Measurements from ENCODE around the gene FASN. TPM values are rescaled to one million over a fixed set of nuclear protein-coding genes. Genes with fewer than 3 reads are reported as not detected.
A peak's percentile ranks its signal among the peaks of the same experiment; 100 is the strongest.

The FASN gene
- total RNA-seq, 1 experiment from 2014 or later, result 956 TPM

DNA sequence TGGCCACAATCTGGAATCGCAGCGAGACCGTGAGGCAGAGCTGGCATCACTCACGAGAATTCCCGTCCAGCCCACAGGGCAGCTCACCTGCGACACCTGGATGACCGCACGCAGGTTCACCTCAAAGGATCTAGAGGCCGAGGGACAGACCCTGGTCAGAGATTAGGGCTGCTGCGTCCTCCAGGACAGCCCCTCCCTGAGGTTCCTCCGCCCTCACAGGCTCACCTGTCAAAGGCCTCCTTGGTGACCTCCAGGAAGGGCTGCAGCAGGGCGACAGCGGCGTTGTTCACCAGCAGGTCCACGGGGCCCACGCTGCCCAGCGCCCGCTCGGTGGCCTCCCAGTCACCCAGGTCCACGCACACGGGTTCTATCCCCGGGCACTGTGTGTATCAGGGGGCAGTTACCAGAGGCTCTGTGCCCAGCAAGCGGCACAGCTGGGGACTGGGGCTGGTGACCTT is 61.4 kb downstream of the FASN start:
- in situ Hi-C loops (cut with HindIII; ENCODE audit: low pct_unique_long_range_greater_than_20kb, low sequenced_read_pairs) (no loop called here), intact Hi-C loops (cut with micrococcal nuclease; ENCODE audit: unreplicated experiment) (no loop called here)
- no peak for DNase-seq (ENCODE audit: low read depth, low spot score)

GRCh38 chr17:82035956-82036633 is 61.9 kb downstream of the FASN start:
- peaks cover 19% of the 10 kb centered on the region for H3K4me1 ChIP-seq (ENCODE audit: control insufficient read depth, insufficient read depth, low read length)
- TF ChIP-seq REST (IDR thresholded peaks at IDR 0.05; ENCODE audit: insufficient read depth in 1 of 2, low read depth in 2 of 2, low read length in 1 of 2) (no peak), POLR2AphosphoS5 (IDR thresholded peaks at IDR 0.05; ENCODE audit: low read depth, low read length) (no peak), CTCF (IDR thresholded peaks at IDR 0.05) (no peak), TCF7L2 (IDR thresholded peaks at IDR 0.05; ENCODE audit: low read depth, low read length) (no peak), SIN3A (IDR thresholded peaks at IDR 0.05; ENCODE audit: borderline replicate concordance, insufficient read depth, low read depth, low read length) (no peak)
- peak overlapping the region; percentile 58 to 79 for H3K4me3 ChIP-seq (ENCODE audit: low read depth in 2 of 2, low read length in 2 of 2)
- no peak overlapping the region for H3K27ac ChIP-seq (ENCODE audit: low read length)
- in situ Hi-C loops (cut with HindIII; ENCODE audit: low pct_unique_long_range_greater_than_20kb, low sequenced_read_pairs) (no loop called here), intact Hi-C loops (cut with micrococcal nuclease; ENCODE audit: unreplicated experiment) (no loop called here)
- H3K9me3 ChIP-seq (ENCODE audit: control insufficient read depth, insufficient read depth, low read depth, low read length), result no peaks in the 10 kb centered on the region
- no peak for ATAC-seq
- peaks cover 2% of the 10 kb centered on the region; the same call in 1 of the 2 replicates for H3K36me3 ChIP-seq (ENCODE audit: control insufficient read depth, insufficient read depth, low read length)
- BruUV-seq (replicated peaks), result TSS peak; percentile 96
- CTCF ChIA-PET, result interaction anchor here (1.0 kb wide), 1 partner anchor 77 kb away, joined by 3 read pairs; no protein-coding TSS in a partner anchor
- POLR2A ChIA-PET, result interaction anchor here (0.5 kb wide), 1 partner anchor 17 kb away, joined by 3 read pairs; no protein-coding TSS in a partner anchor
- H3K27me3 ChIP-seq (ENCODE audit: control insufficient read depth, insufficient read depth, low read length), result no peaks in the 10 kb centered on the region
- DNase-seq (ENCODE audit: low read depth, low spot score), result no peak

More for the DNA sequence above, 61.4 kb downstream of the FASN start:
- POLR2A ChIA-PET, result interaction anchor here (0.5 kb wide), 1 partner anchor 18 kb away, joined by 3 read pairs; no protein-coding TSS in a partner anchor
- Histone ChIP-seq H3K4me1 (ENCODE audit: control insufficient read depth, insufficient read depth, low read length) (peaks cover 19% of the 10 kb centered on the region), H3K27me3 (ENCODE audit: control insufficient read depth, insufficient read depth, low read length) (no peaks in the 10 kb centered on the region), H3K4me3 (ENCODE audit: low read depth in 2 of 2, low read length in 2 of 2) (peak overlapping the region; percentile 58 to 79), H3K27ac (ENCODE audit: low read length) (peak overlapping the region; percentile 83), H3K36me3 (ENCODE audit: control insufficient read depth, insufficient read depth, low read length) (peaks cover 2% of the 10 kb centered on the region; the same call in 1 of the 2 replicates), H3K9me3 (ENCODE audit: control insufficient read depth, insufficient read depth, low read depth, low read length) (no peaks in the 10 kb centered on the region)
- TF ChIP-seq REST (IDR thresholded peaks at IDR 0.05; ENCODE audit: insufficient read depth in 1 of 2, low read depth in 2 of 2, low read length in 1 of 2) (no peak), TCF7L2 (IDR thresholded peaks at IDR 0.05; ENCODE audit: low read depth, low read length) (no peak), CTCF (IDR thresholded peaks at IDR 0.05) (no peak), SIN3A (IDR thresholded peaks at IDR 0.05; ENCODE audit: borderline replicate concordance, insufficient read depth, low read depth, low read length) (no peak)
- BruUV-seq (replicated peaks), result no TSS peak
- ATAC-seq, result no peak
- CTCF ChIA-PET, result no interaction called here

All from Panc1 (cell line).